Stimulated activated CD4-positive, alpha-beta T cell treated with anti-CD3 and anti-CD28 coated beads, Interleukin-4, amount 100 ng/mL, for 24 hours (primary cell): ENCODE data around the gene VPS36.
"Not testable (repeated sequence)": the region's sequence is repeated elsewhere in the genome, so short reads cannot be mapped to it uniquely, and the experiment has no call there.

Experiments
- DNase-seq: peaks from one replicate; pipeline ENCODE4 v3.0.0-alpha.2; 2020

VPS36 gene

GRCh38 chr13:52432456-52432855 lies 18.0 kb downstream of the VPS36 start:
- DNase-seq, result no peak

GRCh38 chr13:52428295-52428694 lies 22.1 kb downstream of the VPS36 start:
- no peak for DNase-seq

- DNase-seq, result no peak
Measured at GRCh38 chr13:52421216-52421615, 29.2 kb downstream of the VPS36 start.

GRCh38 chr13:52419080-52419479 lies 31.4 kb downstream of the VPS36 start:
- DNase-seq, result no peak

GRCh38 chr13:52414963-52415362 lies 35.5 kb downstream of the VPS36 start:
- DNase-seq, result no peak

- no peak for DNase-seq
Measured at GRCh38 chr13:52414051-52414450, 36.4 kb downstream of the VPS36 start.

GRCh38 chr13:52412128-52412527 lies 38.3 kb downstream of the VPS36 start:
- no peak for DNase-seq

GRCh38 chr13:52411629-52412028 lies 38.8 kb downstream of the VPS36 start:
- no peak for DNase-seq

- not testable (repeated sequence) for DNase-seq
Measured at GRCh38 chr13:52408071-52408658, 42.3 kb downstream of the VPS36 start.

GRCh38 chr13:52407436-52407835 lies 43.0 kb downstream of the VPS36 start:
- not testable (repeated sequence) for DNase-seq

GRCh38 chr13:52406629-52407028 lies 43.8 kb downstream of the VPS36 start:
- DNase-seq, result no peak

GRCh38 chr13:52405767-52406494 lies 44.5 kb downstream of the VPS36 start, which contains the start of gene THSD1:
Gene THSD1, minus strand, starts transcription at chr13:52406172. Its CDS starts 3,572 bp downstream, at chr13:52402600.
- no peak for DNase-seq

- no peak for DNase-seq
Measured at GRCh38 chr13:52405369-52405766, 45.1 kb downstream of the VPS36 start.

- DNase-seq, result no peak
Measured at GRCh38 chr13:52399708-52400107, 50.7 kb downstream of the VPS36 start.

GRCh38 chr13:52399046-52399445 lies 51.4 kb downstream of the VPS36 start:
- DNase-seq, result no peak

GRCh38 chr13:52395704-52396103 lies 54.7 kb downstream of the VPS36 start:
- no peak for DNase-seq

GRCh38 chr13:52394586-52394985 lies 55.8 kb downstream of the VPS36 start:
- DNase-seq, result no peak

GRCh38 chr13:52393572-52394357 lies 56.7 kb downstream of the VPS36 start:
- no peak for DNase-seq

- DNase-seq, result no peak
Measured at GRCh38 chr13:52387721-52388120, 62.7 kb downstream of the VPS36 start.

GRCh38 chr13:52385870-52386269 lies 64.6 kb downstream of the VPS36 start:
- DNase-seq, result no peak

- DNase-seq, result no peak
Measured at GRCh38 chr13:52383366-52383765, 67.1 kb downstream of the VPS36 start.

GRCh38 chr13:52378312-52378711 lies 72.1 kb downstream of the VPS36 start:
- DNase-seq, result no peak

- no peak for DNase-seq
Measured at GRCh38 chr13:52377898-52378297, 72.5 kb downstream of the VPS36 start.

- DNase-seq, result no peak
Measured at GRCh38 chr13:52374873-52375411, 75.5 kb downstream of the VPS36 start.
